COR-L47 (cell line): ENCODE measurements around the gene PSIP1.
A peak's percentile ranks its signal among the peaks of the same experiment; 100 is the strongest.
"Not testable (repeated sequence)": the region's sequence is repeated elsewhere in the genome, so short reads cannot be mapped to it uniquely, and the experiment has no call there.

Source experiments
- DNase-seq: peaks from one replicate; lab custom pipeline; 2025; lab: John Stamatoyannopoulos, UW

PSIP1 gene

DNA sequence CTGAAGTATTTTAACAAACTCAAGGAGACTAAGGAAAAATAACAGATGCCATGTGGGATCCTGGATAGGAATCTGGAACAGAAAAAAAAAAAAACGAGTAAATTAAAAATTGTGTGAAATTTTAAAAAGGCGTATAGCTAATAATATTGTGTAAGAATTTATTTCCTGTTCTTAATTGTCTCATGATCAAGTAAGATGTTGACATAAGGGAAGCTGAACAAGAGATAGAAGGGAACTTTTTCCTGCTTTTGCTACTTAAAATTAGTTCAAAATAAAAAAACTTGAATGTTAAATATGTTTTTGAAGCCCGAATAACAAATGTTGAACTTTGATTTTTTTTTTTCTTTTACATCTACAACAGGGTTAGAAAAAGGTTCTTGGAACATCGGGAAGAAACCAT is 77.6 kb downstream of the PSIP1 start:
- no peak for DNase-seq

DNA sequence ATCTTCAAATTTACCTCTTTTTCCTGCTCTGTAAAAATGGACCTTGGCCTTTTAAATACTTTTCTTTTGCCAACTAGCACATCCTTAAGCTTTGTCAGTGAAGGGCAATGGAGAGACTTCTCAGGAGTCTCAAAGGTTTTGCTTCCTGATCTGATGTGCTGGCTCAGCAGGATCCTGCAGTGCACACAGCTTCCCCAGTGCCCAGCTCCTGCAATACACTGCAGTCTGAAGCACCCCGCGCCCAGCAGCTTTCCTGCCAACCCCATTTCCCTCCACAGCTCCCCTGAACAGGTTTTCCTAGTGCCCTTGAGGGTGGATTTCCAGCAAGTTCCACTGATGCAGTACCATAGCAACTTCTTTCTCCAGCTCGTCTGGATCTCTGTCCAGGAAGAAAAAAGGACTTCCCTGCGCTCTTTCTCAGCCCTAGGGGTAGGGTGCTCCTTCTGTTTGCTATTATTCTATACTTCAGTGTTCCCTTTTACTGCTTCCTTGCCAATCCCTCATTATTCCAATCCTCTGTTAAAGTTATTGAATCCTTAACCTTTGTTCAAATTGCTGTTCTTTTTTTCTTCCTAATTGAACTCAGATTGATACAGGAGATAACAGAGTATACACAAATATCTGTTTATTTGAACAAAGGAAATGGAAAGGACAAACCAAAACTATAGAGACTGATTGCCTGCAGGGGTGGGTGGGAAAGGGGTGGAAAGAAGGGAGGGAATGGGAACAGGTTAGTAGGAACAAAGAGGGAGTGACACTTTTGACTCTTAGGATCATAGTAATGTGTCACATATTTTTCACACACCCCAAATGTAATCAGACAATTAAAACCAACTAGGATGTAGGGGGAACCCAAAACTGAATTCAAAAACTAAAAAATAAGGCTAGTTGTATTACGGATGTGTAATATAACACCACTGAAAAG is 79.6 kb downstream of the PSIP1 start:
- DNase-seq, result no peak

DNA sequence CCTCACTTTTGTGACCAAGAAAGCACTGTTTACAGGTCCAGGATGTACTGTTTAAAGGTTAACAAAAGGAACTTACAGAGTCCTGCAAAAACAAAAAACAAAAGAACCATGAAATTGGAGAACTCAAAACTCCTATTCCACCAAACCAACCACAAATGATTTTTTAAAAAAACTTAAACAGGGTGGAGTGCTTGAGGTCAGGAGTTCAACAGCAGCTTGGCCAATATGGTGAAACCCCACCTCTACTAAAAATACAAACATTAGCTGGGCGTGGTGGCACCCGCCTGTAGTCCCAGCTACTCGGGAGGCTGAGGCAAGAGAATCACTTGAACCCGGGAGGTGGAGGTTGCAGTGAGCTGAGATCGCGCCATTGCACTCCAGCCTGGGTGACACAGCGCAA is 83.1 kb downstream of the PSIP1 start:
- not testable (repeated sequence) for DNase-seq

DNA sequence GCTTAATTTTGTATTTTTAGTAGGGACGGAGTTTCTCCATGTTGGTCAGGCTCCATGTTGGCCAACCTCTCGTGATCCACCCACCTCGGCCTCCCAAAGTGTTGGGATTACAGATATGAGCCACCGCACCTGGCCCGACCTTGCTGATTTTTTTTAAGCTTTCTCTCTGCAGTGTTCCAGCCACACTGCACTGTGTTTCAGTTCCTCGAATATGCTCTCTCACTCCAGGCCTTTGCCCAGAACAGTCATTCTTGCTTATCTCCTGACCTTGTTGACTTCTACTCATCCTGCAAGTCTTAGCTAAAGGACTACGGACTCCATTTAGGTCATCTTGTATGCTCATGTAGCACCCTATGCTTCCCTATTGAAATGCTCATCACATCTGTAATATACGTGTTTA is 84.8 kb downstream of the PSIP1 start:
- no peak for DNase-seq

DNA sequence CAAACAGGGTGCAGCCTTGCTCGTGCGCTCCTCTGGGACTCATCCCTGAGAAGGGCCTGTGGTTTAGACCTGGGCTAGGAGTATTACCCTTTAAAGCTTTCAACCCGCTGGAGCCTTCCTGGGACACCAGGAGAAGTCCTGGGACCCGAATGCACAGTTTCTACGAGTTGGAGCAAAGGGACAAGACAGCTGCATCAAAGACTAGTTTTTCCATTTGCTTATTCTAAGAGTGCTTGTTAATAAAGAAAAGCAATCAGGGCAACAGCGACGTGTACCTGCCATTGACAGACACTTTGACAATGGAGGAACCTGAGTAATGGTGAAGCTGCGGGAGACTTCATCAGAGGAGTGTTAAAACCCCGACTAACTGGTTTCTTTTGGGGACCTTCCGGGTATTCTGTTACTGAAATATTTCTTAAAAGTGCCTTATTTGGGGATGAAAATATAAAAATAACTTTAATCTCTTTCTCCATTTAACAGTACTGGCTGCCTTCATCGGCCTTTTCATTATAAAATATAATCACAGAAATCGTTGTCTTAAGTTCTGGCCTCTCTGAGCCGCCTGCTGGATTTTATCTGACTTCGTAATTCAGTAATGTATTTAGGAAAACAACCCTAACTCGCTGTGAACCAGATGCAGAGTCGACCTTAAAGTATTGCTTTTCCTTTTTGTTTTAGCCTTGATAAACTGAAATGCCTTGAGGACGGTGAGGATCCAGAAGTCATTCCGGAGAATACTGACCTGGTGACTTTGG is 87.4 kb downstream of the PSIP1 start:
- DNase-seq, result peak; percentile 27

DNA sequence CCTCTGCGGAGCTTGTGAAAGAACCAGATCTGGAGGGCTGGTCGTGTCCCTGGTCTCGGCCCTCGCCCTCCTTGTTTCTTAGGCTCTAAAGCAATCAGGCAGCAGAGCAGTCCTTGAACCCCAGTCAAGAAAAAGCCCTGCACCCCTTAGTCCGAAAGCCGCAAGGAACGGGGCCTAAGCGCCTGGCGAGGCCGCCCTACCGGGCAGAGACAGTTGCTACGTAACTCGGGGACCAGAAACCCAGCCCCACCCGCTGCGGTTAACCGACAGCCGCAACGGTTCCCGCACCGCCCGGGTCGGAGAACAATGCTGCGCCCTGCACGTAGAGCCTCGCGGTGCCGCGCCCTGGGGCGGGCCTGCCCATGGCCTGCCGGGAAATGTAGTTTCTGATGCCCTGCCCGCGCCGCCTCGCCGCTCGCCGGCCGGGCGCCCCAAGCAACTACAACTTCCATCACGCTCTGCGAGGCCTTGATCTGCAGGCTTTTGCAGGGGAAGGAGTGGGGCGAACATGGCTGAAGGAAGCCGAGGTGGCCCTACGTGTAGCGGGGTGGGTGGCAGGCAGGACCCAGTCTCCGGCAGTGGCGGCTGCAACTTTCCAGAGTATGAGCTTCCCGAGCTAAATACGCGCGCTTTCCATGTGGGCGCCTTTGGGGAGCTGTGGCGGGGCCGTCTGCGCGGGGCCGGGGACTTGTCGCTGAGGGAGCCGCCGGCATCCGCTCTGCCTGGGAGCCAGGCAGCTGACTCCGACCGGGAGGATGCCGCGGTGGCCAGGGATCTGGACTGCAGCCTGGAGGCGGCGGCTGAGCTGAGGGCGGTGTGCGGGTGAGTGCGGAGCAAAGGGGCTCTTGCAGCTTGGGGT is 88.2 kb downstream of the PSIP1 start, which contains the start of gene SNAPC3:
TSS of gene SNAPC3 (plus strand) at position 505 of the 859 bp plus-strand sequence. CDS start at position 509, 4 bp downstream.
- peak; percentile 97 for DNase-seq

DNA sequence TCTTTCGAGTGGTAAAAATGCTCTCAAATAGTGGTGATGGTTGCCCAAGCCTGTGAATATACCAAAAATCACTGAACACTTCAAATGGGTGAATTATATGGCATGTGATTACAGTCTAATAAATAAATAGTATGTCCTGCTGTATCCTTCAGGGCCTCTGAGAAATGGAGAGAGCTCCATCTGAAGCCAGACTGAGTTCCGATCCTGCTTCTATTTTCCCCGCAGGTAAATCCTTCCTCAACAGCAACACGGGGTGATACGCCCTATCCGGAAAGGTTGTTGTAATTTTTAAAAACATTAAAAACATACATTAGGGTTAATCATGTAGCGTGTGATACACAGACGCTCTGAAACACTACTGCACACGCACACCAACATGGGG is 88.8 kb downstream of the PSIP1 start:
- no peak for DNase-seq

DNA sequence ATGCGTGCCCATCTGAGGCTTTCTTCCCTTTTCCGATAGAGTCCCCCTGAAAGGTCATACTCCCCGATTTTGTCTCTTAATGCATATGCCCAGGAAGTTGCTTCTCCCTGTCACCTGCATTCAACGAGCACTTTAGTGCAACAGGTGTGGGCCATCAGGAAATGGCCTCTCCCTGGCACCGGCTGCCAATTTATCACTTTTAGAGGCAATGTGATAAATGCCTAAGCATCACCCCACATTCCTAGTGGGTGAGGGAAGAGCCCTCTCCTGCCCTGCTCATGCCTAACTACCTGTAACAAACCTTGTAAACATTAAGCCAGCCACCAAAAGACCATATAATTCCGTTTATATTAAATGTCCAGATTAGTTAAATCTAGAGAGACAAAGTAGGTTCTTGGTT is 89.2 kb downstream of the PSIP1 start:
- DNase-seq, result no peak

DNA sequence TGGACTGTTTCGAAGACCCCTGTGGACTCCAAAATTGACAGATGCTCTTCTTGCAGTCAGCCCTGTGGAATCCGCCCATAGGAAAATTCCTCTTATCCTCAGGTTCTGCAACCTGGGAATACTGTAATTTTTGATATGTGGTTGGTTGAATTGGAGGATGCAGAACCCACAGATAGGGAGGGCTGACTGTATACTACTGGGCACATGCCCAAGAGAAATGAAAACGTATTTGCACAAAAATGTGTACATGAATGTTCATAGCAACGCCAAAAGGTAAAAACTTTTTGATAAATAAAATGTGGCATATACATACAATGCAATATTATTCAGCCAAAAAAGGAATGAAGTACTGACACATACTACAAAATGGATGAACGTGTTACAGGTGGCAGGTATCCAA is 90.0 kb downstream of the PSIP1 start:
- DNase-seq, result no peak

DNA sequence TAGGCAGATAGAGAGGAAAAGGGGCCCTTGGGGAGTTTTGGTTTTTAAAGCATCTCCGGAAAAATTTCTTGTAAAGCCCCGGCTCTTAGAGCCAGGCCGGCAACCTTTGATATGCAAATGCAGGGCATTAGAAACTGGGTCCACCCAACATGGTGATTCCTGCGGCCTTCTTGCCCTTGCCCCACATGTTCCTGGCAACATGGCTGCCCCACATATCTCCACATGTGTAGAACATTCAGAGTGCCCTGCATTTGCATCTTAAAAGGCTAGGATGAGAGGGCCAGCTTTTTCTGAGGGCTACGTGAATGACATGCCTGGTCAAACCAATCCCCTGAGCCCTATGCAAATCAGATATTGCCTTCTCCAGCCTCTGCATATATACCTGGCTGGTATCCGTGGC is 93.1 kb downstream of the PSIP1 start:
- no peak for DNase-seq

DNA sequence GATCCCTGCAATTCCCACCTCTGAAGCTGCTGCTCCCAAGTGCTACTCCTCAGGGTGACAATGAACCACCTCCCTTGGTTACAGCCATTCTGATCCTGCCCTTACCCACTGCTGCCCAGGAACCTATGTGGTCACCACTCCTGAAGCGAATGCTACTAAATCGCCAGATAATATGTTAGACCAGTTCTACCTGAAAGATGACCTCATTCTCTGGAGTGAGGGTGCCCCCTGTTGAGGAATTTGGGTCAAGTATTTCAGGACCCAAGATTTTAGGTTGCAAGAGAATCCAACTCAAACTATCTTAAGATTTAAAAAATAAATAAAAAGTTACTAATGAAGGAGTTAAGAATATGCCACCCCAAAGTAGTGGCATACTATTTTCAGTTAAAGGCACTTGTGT is 93.9 kb downstream of the PSIP1 start:
- DNase-seq, result no peak
